Stimulated activated naive B cell treated with anti-CD40 and anti-IgM and Interleukin-4, amounts not matched to agents 10 μg/mL and 1 μg/mL and 100 μg/mL, for 72 hours (primary cell): ENCODE data around the gene LIMS3.
"Not testable (repeated sequence)": the region's sequence is repeated elsewhere in the genome, so short reads cannot be mapped to it uniquely, and the experiment has no call there.

Experiments
- ATAC-seq, 2 donors: fragments of 150-1000 bp; cut with Tn5 transposase; replicated peaks; 2 replicates each; pipeline ENCODE4 v1.10.0; 2021; ENCODE audit warnings: moderate library complexity in 1 of 2
- DNase-seq: peaks from one replicate; pipeline ENCODE4 v3.0.0; 2021
- H3K27ac Mint-ChIP-seq: one replicate; pipeline ENCODE4 v1.8.0; 2022; ENCODE audit warnings: mild to moderate bottlenecking, mixed read lengths
- H3K27me3 Mint-ChIP-seq, 2 donors: one replicate each; pipeline ENCODE4 v1.8.0; 2022; ENCODE audit warnings: mixed read lengths in 2 of 2
- H3K36me3 Mint-ChIP-seq, 2 donors: one replicate each; pipeline ENCODE4 v1.8.0; 2022; ENCODE audit warnings: mixed read lengths in 2 of 2, mild to moderate bottlenecking in 1 of 2
- H3K4me1 Mint-ChIP-seq, 2 donors: one replicate each; pipeline ENCODE4 v1.8.0; 2022; ENCODE audit warnings: mixed read lengths in 2 of 2, mild to moderate bottlenecking in 1 of 2
- H3K4me3 Mint-ChIP-seq, 2 donors: one replicate each; pipeline ENCODE4 v1.8.0; 2022; ENCODE audit warnings: mild to moderate bottlenecking in 2 of 2, mixed read lengths in 2 of 2, moderate library complexity in 1 of 2
- H3K9me3 Mint-ChIP-seq, 2 donors: one replicate each; pipeline ENCODE4 v1.8.0; 2022; ENCODE audit warnings: mixed read lengths in 2 of 2, mild to moderate bottlenecking in 1 of 2

The LIMS3 gene, protein sequence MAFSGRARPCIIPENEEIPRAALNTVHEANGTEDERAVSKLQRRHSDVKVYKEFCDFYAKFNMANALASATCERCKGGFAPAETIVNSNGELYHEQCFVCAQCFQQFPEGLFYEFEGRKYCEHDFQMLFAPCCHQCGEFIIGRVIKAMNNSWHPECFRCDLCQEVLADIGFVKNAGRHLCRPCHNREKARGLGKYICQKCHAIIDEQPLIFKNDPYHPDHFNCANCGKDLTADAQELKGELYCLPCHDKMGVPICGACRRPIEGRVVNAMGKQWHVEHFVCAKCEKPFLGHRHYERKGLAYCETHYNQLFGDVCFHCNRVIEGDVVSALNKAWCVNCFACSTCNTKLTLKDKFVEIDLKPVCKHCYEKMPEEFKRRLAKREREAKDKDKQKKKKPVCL

GRCh38 chr2:109898462-109899336 is at the start of gene LIMS3:
Gene LIMS3, plus strand, starts transcription at chr2:109898688. Its CDS starts 41 bp downstream, at chr2:109898729.
- not testable (repeated sequence) for ATAC-seq, H3K4me3 Mint-ChIP-seq, H3K4me1 Mint-ChIP-seq

DNA sequence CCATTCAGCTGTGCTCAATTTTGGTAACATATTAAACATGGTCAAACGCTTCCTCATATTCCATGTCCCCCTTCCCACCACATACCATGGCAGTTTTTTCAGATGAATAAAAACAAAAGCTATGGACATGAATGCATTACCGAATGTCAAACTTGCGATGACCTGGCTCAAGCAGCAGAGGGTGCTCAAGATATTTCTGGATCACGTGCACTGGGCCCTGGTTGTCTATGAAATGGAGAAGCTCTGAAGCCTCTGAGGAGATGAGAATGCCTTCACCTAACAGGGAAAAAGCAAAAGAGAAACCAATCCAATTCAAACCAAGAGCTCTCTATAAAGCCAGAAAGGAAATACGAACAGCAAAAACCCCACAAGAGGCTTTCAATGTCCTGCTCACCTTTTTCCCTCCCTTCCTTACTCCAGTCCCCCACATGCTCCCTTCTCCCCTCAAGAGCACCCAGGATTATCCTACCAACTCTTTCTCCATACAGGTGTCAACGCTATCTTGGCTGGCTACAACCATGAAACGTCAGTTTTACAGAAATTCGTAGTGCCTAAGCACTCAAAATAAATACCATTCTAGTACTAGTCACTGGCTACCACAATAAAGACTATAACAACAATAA is 27.2 kb upstream of the LIMS3 start:
- not testable (repeated sequence) for H3K27ac Mint-ChIP-seq, H3K9me3 Mint-ChIP-seq, DNase-seq, H3K36me3 Mint-ChIP-seq, H3K4me3 Mint-ChIP-seq, H3K4me1 Mint-ChIP-seq, H3K27me3 Mint-ChIP-seq
- peak; percentile 79 to 87 for ATAC-seq

More at GRCh38 chr2:109898462-109899336, at the start of gene LIMS3:
- not testable (repeated sequence) for H3K9me3 Mint-ChIP-seq, H3K36me3 Mint-ChIP-seq, H3K27me3 Mint-ChIP-seq, DNase-seq, H3K27ac Mint-ChIP-seq

- not testable (repeated sequence) for ATAC-seq, H3K9me3 Mint-ChIP-seq, H3K27me3 Mint-ChIP-seq, H3K36me3 Mint-ChIP-seq, H3K27ac Mint-ChIP-seq, H3K4me1 Mint-ChIP-seq, DNase-seq, H3K4me3 Mint-ChIP-seq
These were observed 21.9 kb upstream of the LIMS3 start for GRCh38 chr2:109876625-109877024.

GRCh38 chr2:109882112-109882511 is 16.4 kb upstream of the LIMS3 start:
- not testable (repeated sequence) for ATAC-seq, H3K4me1 Mint-ChIP-seq

DNA sequence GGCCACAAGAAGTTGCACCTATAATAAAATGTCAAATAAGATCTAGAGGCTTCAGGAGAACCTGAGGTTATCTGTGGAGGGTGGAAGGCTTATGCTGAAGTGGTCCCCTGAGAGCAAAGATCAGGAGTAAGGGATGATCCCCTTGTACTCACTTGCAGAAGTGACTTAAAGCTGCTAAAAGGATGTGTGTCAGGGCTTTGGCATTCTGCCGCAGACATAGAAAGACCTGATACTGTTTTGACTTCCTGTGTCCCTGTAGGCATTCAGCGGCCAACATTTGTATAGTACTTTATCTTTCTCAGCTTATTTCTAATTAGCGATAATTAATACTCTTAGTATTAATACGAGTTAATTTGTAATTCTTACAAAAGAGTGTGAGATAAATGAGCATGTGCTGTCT is 10.1 kb upstream of the LIMS3 start:
- not testable (repeated sequence) for H3K4me3 Mint-ChIP-seq, H3K4me1 Mint-ChIP-seq, H3K9me3 Mint-ChIP-seq, H3K36me3 Mint-ChIP-seq, DNase-seq, H3K27ac Mint-ChIP-seq, H3K27me3 Mint-ChIP-seq, ATAC-seq

More at GRCh38 chr2:109882112-109882511, 16.4 kb upstream of the LIMS3 start:
- H3K4me3 Mint-ChIP-seq, H3K9me3 Mint-ChIP-seq, H3K36me3 Mint-ChIP-seq, DNase-seq, H3K27ac Mint-ChIP-seq, H3K27me3 Mint-ChIP-seq: not testable (repeated sequence)

GRCh38 chr2:109889909-109890308 is 8.6 kb upstream of the LIMS3 start:
- not testable (repeated sequence) for H3K27me3 Mint-ChIP-seq, H3K9me3 Mint-ChIP-seq, DNase-seq, H3K4me1 Mint-ChIP-seq, H3K36me3 Mint-ChIP-seq, ATAC-seq, H3K4me3 Mint-ChIP-seq, H3K27ac Mint-ChIP-seq

GRCh38 chr2:109891024-109891423 is 7.5 kb upstream of the LIMS3 start:
- not testable (repeated sequence) for H3K36me3 Mint-ChIP-seq, H3K9me3 Mint-ChIP-seq

GRCh38 chr2:109893736-109894135 is 4.8 kb upstream of the LIMS3 start:
- not testable (repeated sequence) for DNase-seq, H3K4me3 Mint-ChIP-seq, H3K27me3 Mint-ChIP-seq, H3K36me3 Mint-ChIP-seq, H3K4me1 Mint-ChIP-seq, H3K27ac Mint-ChIP-seq, H3K9me3 Mint-ChIP-seq, ATAC-seq

More at GRCh38 chr2:109891024-109891423, 7.5 kb upstream of the LIMS3 start:
- not testable (repeated sequence) for ATAC-seq, H3K27ac Mint-ChIP-seq, DNase-seq, H3K27me3 Mint-ChIP-seq, H3K4me3 Mint-ChIP-seq, H3K4me1 Mint-ChIP-seq

DNA sequence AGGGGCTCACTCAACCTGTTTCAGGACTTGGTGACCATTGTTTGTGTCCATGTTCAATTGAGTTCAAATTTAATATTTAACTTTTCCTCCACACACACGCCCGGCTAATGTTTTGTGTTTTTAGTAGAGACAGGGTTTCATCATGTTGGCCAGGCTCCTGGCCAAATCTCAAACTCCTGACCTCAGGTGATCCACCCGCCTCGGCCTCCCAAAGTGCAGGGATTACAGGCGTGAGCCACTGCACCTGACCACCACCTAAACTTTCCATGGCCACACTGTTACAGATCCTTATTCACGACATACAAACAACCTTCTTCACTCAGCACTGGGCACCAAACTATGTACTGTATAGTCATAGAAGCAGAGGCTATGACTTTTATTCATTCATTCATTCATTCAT is 4.3 kb upstream of the LIMS3 start:
- not testable (repeated sequence) for H3K27me3 Mint-ChIP-seq, H3K4me3 Mint-ChIP-seq, H3K36me3 Mint-ChIP-seq, H3K9me3 Mint-ChIP-seq, DNase-seq, H3K4me1 Mint-ChIP-seq, H3K27ac Mint-ChIP-seq, ATAC-seq

- not testable (repeated sequence) for DNase-seq, H3K27ac Mint-ChIP-seq, H3K9me3 Mint-ChIP-seq, H3K4me3 Mint-ChIP-seq, H3K36me3 Mint-ChIP-seq, H3K27me3 Mint-ChIP-seq, H3K4me1 Mint-ChIP-seq, ATAC-seq
These were observed 3.2 kb upstream of the LIMS3 start for GRCh38 chr2:109895090-109895869.

GRCh38 chr2:109896212-109896611 is 2.3 kb upstream of the LIMS3 start:
- H3K9me3 Mint-ChIP-seq, H3K4me3 Mint-ChIP-seq, H3K27me3 Mint-ChIP-seq, H3K27ac Mint-ChIP-seq, DNase-seq, H3K4me1 Mint-ChIP-seq, H3K36me3 Mint-ChIP-seq: not testable (repeated sequence)
- peak; percentile 93 to 99 for ATAC-seq

GRCh38 chr2:109897769-109898461 is 573 bp upstream of the LIMS3 start:
- ATAC-seq, H3K36me3 Mint-ChIP-seq, H3K9me3 Mint-ChIP-seq, H3K27me3 Mint-ChIP-seq, DNase-seq, H3K27ac Mint-ChIP-seq, H3K4me1 Mint-ChIP-seq, H3K4me3 Mint-ChIP-seq: not testable (repeated sequence)

- not testable (repeated sequence) for H3K36me3 Mint-ChIP-seq, H3K4me1 Mint-ChIP-seq, H3K4me3 Mint-ChIP-seq, DNase-seq, H3K27me3 Mint-ChIP-seq, H3K9me3 Mint-ChIP-seq, H3K27ac Mint-ChIP-seq
- ATAC-seq = peak in 1 of 2 donors; percentile 57
These were observed 7.3 kb downstream of the LIMS3 start for GRCh38 chr2:109905796-109906195.
